NCI-H2196 (cell line): ENCODE results near the gene CFAP300.

Experiments
- DNase-seq: peaks from one replicate; lab custom pipeline; 2025; ENCODE audit not compliant: unreplicated experiment; lab: John Stamatoyannopoulos, UW

Gene CFAP300

DNA sequence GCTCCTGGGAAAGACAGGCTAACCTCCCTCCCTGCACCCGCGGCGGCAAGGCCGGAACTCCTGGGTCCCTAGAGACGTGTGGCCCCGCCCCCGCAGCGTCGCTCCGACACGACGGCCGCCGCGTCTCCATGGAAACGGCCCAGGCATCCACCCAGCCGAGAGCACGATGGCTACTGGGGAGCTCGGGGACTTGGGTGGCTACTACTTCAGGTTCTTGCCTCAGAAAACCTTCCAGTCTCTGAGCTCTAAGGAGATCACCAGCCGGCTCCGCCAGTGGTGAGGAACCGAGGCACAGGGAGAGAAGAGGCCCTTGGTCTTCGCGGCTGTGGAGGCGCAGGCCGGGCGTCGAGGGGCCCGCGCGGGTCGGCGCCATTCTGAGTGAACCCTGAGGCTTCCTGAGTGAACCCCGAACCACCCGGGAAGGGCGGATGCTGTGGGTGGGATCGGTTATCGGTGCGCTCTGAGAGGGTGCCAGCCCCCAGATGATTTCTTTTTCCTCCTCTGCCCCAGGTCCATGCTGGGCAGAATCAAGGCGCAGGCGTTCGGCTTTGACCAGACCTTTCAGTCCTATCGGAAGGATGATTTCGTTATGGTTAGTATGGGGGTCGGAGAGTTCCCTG is at the start of gene CFAP300:
Gene CFAP300, plus strand, starts transcription at position 133 of the 620 bp plus-strand sequence. Its CDS starts 34 bp downstream, at position 167.
- DNase-seq, result peak; percentile 40

DNA sequence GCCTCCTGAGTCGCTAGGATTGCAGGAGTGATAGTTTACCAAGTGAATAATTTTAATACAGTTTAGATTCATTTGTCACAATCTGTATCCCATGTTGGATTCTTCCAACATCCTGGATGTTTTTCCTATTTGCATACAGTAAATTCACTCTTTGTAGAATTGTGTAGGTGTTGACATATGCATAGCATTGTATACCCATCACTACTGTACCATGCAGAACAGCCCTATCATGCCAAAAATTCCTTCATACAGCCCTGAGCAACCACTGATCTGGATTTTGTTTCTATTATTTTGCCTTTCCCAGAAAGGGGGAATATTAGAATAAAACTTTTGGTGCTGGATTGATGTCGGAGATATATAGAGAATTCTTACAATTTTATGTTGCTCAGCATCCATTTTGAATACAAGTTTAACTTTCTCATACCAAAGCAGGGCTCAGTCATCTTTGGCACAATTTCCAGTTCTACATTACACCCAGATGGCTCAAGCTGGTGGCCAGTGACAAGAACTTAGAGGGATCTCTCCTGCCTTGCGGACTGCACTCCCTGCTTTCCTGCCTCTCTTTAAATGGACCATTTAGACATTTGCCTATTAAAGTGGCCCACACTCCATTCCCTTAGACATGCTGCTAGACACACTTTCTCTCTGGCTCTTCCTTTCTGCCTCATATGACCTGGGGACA is 45.4 kb upstream of the CFAP300 start:
- DNase-seq, result no peak

DNA sequence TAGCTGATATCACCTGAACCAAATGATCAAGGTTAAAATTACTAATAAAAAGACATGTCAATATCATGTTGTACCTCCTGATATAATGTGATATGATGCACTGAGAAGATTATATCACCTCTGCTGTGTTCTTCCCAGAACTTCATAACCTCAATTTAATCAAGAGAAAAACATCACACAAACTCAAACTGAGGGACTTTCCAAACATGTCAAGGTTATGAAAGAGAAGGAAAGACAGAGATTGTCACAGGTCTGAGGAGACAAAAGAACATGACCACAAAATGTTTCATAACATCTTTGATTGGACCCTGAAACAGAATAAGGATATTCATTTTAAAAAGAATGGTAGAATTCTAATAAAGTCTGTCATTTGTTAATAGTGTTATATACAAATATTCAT is 43.0 kb upstream of the CFAP300 start:
- DNase-seq, result no peak

DNA sequence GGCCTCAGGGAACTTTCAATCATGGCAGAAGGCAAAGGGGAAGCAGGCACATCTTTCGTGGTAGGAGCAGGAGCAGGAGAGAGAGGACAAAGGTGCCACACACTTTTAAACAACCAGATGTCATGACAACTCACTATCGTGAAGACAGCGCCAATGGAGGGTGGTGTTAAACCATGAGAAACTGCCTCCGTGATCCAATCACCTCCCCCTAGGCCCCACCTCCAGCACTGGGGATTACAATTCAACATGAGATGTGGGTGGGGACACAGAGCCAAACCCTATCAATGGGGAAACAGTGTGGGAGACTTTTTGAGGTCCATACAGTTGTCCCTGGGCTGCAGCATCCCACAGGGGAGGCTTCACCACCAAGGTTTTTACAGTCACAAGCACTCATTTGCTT is 41.9 kb upstream of the CFAP300 start:
- no peak for DNase-seq

DNA sequence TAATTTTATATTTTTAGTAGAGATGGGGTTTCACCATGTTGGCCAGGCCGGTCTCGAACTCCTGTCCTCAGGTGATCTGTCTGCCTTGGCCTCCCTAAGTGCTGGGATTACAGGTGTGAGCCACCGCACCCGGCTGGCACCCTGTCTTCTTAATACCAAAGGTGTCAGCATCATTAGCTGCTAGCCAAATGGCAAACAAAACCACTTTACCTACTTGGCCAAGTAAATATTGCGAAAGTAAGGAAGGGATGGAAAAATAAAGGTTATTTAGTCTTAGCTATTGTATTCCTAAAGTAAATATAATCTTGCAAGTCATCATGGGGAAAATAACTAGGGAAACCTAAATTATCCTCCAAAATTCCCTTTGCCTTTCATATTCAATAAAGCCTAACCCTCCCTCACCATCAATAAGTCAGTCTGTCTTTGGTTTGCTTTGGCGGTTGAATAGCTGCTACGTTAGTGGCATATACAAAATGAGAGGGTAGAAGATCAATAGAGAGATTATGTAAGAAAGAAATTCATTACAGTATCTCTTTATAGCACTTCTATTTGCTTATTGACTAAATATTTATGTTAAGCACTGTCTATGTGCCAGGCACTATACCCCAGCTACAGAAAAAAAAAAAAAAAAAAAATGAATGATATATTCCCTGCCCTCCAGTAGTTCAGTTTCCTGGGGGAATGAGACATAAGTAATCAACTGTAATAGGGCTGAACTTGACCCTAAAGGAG is 40.2 kb upstream of the CFAP300 start:
- no peak for DNase-seq

DNA sequence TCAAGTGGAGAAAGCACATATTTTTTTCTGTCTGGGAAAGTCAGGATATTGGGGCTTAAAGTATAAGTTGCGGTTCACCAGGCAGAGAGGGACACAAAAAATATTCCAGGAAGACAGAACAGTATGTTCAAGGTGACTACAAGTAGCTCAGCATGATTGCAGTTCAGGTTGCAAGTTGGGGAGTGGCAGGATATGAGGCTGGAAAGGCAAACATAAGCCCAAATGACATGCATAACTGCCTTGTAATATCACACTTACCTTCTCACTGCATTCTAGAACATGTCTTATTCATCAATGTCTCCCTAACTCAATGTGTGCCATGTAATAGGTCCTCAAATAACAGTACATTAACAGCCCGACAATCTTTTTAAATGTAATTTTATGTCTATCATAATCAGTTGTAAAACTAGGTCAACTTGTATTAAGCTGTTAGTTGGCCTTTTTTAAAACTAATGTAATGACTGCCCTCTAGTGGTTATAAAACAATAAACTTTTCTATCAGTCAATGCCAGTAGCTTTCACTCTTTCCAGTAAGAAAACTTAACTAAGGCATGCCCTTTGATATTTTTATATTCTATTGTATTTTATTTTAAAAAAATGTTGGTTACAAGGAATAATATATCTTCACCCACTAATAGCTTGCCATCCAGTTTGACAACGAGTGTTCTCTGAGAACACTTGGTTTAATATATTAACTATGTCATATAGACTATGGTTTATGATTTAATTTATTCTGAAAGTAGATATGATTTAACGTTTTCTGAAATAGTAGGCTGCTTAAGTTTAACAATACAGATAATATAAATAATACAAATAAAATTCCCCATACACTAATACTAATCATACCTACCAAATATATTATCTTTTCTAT is 39.4 kb upstream of the CFAP300 start:
- peak; percentile 55 for DNase-seq

DNA sequence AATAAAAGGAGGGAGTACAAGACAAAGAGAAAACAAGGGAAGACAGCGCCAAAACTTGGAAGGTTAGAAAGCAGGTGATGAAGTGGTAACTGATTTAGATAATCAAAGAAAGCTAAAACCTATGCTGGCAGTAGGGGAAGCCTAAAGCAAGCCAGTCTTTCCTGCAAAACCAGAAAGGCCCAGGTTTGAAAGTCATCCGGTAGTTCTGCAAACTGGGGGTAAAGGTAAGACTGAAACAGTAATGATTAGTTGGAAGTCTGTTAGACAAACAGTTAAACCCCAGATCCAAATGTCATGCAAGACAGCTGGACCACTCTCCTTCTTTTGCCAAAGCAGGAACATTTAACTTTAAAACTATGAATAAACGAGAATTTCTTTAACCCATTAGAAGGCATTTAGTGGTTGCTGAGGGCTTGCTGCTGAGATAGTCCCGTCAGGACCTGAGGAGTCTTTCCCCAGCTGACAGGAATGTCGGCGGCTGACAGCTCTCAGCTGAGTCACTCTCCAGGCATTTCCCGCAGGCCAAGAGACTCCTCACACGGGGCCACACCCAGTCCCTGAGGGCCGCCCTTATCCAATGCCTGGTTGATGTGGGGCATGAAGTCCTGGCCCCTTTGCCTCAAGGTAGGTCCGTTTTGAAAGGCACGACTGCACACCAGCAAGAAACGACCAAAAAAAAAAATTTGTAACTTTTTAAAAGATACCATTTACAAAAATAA is 36.3 kb upstream of the CFAP300 start:
- DNase-seq, result no peak

DNA sequence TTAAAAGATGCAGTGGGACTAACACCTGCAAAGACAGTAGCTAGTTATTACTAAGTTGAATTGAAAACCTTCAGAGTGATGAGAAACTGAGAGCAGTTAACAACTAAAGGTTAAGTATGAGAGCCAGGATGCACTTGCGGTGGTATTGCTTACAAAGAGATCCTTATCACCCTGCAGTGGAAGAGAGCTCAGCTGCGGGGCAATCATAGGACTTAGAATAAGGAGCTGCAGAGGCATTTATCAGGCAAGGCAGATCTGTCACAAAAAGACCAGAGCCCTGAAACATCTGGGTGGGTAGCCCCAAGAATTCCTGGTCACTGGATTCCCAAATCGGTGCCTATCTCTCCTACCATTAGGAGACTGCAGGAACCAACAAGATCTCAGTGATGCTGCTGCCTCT is 34.3 kb upstream of the CFAP300 start:
- no peak for DNase-seq

DNA sequence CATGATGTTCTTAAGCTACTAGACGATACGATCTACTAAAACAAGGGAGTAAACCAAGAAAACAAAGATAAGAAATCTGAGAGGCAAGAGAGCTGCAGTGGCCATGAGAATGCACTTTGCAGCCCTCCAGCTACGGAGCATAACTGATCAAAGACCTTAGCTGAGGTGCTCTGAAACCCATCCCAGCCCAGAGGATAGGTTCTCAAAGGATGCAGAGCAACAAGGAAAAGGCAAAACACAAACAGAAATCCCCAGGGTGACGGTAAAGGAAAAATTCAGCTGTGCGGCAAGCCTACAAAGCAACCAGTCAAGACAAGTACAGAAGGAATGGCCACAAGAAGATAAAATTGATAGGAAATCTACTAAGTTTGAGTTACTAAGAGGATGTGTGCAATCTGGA is 32.5 kb upstream of the CFAP300 start:
- DNase-seq, result no peak

DNA sequence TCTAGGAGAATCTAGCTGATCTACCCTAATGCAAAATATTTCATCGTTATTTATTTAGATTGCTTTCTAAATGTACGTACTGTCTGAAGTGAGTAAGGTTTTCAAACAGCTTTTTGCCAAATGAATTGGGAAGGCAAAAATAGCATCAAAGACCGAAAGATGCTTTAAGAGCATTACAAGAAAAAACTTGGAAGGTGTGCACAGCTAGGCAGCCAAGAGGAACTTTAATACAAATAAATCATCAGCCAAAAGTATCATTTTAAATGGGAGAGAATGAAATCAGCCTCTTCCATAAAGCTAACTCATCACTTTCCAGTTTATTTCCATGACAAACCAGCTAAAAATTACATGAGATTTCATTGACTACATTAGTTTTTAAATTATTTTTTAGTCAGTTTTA is 30.2 kb upstream of the CFAP300 start:
- no peak for DNase-seq

DNA sequence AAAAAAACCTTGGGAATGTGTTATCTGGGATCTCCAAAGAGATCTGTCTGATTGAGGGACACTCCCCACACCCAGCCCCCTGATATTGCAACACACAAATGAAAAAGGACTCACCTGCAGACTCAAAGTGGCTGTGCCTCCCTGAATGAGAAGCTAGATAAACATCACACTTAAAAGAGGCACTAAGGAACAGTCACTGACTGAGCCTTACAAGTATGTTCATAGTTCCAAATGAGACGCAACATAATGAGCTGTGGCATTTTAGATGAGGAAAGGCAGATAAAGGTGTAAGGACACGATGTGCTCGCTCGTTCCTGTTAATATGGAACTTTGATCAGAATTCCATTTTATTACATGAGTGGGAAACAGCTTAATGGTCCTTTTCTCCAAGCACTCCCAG is 21.0 kb upstream of the CFAP300 start:
- DNase-seq, result no peak

DNA sequence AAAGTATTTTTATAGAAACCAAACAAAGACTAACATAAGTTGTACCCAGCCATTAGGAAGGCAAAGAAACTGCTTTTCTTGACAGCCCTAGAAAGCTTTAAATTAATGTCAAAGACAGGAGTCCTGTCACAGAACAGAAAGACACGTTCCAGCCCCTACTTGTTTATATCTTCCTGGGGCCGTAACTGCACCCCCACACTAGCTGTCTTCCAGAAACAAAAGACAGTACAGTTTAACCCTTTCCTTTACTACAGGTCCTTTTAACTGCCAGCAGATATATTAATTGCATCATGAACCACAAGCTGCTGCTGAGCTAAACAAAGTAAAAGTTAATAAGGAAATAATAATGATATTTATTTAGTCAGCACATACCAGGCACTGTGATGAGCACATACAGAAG is 20.3 kb upstream of the CFAP300 start:
- DNase-seq, result no peak

DNA sequence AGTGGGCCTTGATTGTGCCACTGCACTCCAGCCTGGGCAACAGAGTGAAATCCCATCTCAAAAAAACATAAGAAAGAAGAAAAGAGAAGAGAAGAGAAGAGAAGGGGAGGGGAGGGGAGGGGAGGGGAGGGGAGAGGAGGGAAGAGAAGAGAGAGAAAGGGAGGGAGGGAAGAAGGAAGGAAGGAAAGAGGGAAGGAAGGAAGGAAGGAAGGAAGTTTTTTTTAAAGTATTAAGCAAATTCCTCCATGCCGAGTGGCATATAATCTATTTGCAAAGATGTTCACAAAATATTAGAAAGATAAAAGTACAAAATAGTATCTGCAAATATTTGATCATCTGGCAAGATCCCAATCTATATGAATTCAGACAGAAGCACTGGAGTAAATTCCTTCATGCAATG is 10.5 kb upstream of the CFAP300 start:
- DNase-seq, result no peak

DNA sequence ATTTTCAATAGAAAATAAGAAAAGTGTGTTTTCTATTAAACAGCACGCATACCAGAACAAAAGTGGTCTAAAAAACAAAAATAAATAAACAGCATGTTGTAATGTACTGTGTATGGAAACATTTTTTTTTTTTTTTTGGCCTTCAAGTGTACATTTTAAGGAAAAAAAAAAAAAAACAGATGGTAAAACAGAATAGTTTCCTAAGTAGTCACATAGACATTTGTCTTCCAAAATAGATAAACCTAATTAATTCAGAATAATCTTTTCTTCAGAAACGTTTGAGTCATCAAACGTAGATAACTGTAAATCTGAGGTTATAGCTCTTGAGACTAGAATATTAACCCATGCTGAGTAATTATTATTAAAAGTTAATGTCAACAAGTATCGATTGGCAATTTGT is 396 bp upstream of the CFAP300 start:
- DNase-seq, result no peak

DNA sequence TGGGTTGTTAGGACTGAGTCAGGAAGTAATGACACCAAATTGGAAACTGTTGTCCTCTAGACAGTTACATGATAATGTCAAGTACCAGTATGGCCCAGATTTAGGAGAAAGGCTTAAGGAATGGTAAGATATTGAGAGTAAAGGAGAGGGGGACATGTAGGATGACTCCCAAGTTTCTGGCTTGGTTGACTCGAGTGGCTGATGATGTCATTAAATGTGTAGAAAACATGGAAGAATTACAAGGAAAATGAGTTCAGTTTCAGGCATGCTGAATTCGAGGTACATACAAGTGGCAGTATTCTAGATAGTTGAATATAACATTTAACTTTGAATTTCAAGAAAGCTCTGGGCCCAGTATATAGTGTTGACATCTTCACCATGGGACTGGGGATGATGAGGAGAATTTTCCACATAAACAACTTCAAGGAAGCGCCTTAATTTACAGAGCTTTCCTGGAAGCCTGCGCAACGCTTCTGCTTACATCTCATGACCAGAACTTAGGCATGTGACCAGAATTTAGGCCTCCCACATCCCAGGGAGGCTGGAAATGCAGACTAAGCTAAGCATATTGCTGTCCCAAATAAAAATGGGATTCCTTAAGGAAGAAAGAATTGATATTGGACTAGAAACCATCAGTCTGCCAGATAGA is 3.8 kb downstream of the CFAP300 start:
- no peak for DNase-seq

DNA sequence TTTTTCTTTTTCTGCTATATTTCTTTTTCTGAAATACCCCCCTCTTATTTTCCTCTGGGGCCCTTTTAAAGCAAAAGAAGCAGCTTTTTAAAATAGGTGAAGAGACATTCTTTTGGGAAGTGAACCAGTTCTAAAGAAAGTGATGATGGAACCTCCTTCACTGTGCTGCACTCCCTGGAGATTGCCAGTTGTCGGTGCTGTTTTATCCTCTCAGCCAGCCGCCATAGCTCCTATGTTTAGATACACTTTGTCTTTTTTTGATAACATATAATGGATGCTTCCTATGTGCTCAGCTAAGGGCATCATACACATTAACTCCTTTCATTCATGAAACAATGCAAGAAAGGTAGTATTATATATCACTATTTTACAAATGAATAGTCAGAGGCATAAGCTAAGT is 14.0 kb downstream of the CFAP300 start:
- DNase-seq, result no peak

DNA sequence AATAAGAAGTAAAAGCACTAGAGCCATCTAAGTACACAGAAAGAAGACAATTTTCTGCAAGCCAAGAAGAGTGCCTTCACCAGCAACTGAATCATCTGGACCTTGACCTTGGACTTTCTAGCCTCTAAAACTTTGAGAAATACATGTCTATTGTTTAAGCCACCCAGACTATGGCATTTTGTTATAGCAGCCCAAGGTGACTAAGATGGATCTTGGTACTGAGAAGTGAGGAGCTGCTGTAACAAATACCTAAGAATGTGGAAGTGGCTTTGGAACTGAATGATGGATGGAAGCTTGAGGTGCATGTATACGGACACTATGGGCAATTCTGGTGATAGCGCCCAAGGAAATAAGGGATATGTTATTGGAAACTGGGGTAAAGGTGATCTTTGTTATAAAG is 14.9 kb downstream of the CFAP300 start:
- DNase-seq, result no peak

DNA sequence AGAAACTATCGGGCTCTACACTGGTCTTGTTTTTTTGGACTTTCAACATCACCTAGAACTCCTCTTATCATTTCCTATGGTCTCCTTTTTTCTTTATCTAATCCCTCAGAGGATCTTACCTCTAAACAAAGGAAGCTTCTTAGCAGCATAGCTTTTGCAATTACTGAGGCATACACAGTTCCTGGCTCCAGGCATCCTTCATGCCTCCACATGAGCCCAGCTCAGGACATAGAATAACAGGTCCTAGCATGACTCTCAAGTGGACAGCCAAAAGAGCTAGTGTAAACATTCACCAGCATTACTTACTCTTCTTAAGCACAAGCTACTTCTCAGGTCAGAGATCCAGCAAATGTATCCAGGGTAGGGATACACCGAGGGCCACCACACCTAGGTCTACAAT is 17.1 kb downstream of the CFAP300 start:
- no peak for DNase-seq

DNA sequence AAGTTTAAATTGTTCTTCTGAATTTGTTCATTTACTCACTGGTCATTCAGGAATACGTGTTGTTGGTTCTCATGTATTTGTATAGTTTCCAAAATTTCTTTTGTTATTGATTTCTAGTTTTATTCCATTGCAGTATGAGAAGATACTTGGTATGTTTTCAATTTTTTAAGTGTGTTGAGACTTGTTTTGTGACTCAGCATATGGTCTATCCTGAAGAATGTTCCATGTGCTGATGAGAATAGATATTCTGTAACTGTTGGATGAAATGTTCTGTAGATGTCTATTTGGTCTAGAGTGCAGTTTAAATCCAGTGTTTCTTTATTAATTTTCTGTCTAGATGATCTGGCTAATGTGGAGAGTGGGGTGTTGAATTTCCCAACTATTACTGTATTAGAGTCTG is 23.5 kb downstream of the CFAP300 start:
- DNase-seq, result no peak
